ENCODE results near the gene YPEL2.

GRCh38 chr17:59427425-59427921 lies 96.0 kb downstream of the YPEL2 start:
- peak in 1 of 2 donors; percentile 47 for TF ChIP-seq POLR2AphosphoS5 (IDR thresholded peaks at IDR 0.05; ENCODE audit: insufficient read depth in 1 of 2, low read depth in 1 of 2)
- no peak for TF ChIP-seq CTCF (IDR thresholded peaks at IDR 0.05)
